Bronchial epithelial cell (primary cell): ENCODE data around the gene STT3B. TPM values are rescaled to one million over a fixed set of nuclear protein-coding genes. Genes with fewer than 3 reads are reported as not detected.

ENCODE experiments used
- DNase-seq: peaks from one replicate; pipeline ENCODE4 v3.0.0-alpha.2; 2010; ENCODE audit warnings: low read depth
- FAIRE-seq: peaks from 2 replicates; lab custom pipeline; 2011; peaks lifted over from hg19 to GRCh38; lab: Jason Lieb, UNC
- H3K27me3 ChIP-seq: 2 replicates; pipeline ENCODE4 v1.5.1; 2011; ENCODE audit warnings: low read length; ENCODE audit not compliant: control insufficient read depth, insufficient read depth
- H3K36me3 ChIP-seq: 2 replicates; pipeline ENCODE4 v1.5.1; 2011; ENCODE audit warnings: low read length; ENCODE audit not compliant: control insufficient read depth, insufficient read depth
- H3K4me3 ChIP-seq: 2 replicates; pipeline ENCODE4 v1.5.1; 2011; ENCODE audit warnings: mild to moderate bottlenecking, low read depth, low read length, control low read depth
- total RNA-seq: library from RNA; depleted of rRNA; stranded (reverse); fragments of >200 nt; gene quantifications from 2 replicates; pipeline ENCODE4 v1.2.1, GENCODE V29; 2014
- TF ChIP-seq, protein P1 (sequence below): IDR thresholded peaks from 2 replicates; pipeline ENCODE4 v1.5.1; 2011; ENCODE audit warnings: mild to moderate bottlenecking, moderate library complexity, low read length, control low read depth, inconsistent platforms; ENCODE audit not compliant: insufficient read depth, severe bottlenecking

STT3B gene
- total RNA-seq, 1 donor from 2014 or later: 343 TPM

DNA sequence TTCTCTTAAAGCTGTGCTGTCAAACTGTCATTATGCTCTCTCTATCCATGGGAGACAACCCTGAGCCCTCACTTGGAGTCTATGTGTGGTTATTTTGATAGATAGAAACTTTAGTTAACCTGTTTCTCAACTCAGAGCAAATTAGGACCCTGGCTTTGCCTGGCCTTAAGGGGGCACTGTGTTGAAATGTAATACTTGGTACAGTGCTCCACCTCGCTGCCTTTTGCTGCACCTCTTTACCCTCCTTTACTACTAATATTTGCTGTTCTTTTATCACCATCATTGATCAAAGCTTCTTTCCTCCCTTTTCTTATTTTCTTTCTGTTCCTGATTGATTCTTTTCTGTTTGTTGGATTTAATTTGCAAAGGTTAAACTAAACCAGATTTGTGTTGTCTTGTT, 34.3 kb downstream of the STT3B start:
- Histone ChIP-seq H3K27me3 (no peaks in the 10 kb centered on the region), H3K4me3 (no peak overlapping the region), H3K36me3 (no peaks in the 10 kb centered on the region)
- FAIRE-seq: no peak
- DNase-seq: no peak
- TF ChIP-seq, protein P1, sequence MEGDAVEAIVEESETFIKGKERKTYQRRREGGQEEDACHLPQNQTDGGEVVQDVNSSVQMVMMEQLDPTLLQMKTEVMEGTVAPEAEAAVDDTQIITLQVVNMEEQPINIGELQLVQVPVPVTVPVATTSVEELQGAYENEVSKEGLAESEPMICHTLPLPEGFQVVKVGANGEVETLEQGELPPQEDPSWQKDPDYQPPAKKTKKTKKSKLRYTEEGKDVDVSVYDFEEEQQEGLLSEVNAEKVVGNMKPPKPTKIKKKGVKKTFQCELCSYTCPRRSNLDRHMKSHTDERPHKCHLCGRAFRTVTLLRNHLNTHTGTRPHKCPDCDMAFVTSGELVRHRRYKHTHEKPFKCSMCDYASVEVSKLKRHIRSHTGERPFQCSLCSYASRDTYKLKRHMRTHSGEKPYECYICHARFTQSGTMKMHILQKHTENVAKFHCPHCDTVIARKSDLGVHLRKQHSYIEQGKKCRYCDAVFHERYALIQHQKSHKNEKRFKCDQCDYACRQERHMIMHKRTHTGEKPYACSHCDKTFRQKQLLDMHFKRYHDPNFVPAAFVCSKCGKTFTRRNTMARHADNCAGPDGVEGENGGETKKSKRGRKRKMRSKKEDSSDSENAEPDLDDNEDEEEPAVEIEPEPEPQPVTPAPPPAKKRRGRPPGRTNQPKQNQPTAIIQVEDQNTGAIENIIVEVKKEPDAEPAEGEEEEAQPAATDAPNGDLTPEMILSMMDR: peak; percentile 29

GRCh38 chr3:31568649-31569048, 35.9 kb downstream of the STT3B start:
- DNase-seq: no peak
- H3K4me3 ChIP-seq: no peak overlapping the region
- TF ChIP-seq, protein P1: no peak
- no peaks in the 10 kb centered on the region for H3K27me3 ChIP-seq
- H3K36me3 ChIP-seq: no peaks in the 10 kb centered on the region
- FAIRE-seq: no peak

- Histone ChIP-seq H3K4me3 (no peak overlapping the region), H3K36me3 (no peaks in the 10 kb centered on the region), H3K27me3 (no peaks in the 10 kb centered on the region)
- FAIRE-seq (no peak), DNase-seq (no peak)
- TF ChIP-seq, protein P1: no peak
These were observed 38.6 kb downstream of the STT3B start for GRCh38 chr3:31571325-31571724.

DNA sequence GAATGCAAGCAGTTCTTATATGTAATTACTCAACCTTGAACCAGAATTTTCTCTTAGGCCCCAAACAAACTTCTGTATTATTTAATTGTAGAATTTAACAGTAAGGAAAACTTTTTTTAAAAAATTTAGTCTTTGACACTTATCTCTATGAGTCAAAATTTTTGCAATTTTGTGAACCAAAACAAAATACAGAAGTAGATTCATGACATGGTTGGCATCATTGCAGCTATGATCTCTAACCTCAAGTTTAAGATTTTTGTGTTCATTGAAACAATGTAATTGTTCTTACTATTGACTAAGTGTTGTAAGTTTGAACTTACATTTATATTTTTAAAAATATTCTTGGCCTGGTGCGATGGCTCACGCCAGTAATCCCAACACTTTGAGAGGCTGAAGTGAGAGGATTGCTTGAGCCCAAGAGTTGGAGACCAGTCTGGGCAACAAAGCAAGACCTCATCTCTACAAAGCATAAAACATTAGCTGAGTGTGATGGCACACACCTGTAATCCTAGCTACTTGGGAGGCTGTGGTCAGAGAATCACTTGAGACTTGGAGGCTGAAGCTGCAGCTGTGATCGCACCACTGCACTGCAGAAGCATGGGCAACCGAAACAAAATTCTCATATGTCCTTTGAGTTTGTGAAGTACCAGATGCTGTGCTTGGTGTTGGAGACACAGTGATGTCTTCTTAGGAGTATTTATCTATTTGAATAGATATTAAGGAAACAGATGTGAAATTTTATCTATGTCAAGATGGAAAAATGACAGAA, 39.7 kb downstream of the STT3B start:
- no peaks in the 10 kb centered on the region for H3K36me3 ChIP-seq
- FAIRE-seq: no peak
- DNase-seq: no peak

DNA sequence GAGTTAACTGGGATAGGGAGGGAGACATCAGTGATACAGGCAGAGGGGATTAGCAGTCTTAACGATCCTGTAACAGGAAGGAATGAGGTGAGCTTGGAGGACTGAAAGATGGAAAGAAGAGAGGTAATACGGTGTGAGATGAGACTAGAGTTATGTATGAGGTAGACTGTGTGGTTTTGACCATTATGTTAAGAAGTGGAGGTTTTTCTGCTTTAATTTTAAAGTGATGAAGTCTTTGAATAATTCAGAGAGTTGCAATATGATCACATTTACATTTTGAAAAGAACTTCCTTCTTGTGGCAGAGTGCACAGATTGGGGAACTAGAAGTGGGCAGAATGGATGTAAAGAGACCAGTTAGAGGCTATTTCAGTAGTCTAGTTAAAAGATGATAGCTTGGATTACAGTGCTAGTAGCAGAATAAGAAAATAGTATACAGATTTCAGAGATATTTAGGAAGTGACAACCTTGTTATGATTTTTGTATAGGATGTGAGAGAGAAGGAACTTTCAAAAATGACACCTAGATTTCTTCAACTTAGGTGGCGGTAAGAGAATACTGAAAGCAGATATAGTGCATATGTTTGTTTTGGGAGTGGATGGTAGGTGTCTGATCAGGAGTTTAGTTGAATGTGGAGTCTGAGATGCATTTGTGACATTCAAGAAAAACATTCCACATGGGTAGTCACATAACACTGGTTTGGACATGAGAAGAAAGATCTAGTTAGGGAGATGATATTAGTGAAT, 40.5 kb downstream of the STT3B start:
- no peak for DNase-seq
- H3K4me3 ChIP-seq: no peak overlapping the region
- H3K27me3 ChIP-seq: no peaks in the 10 kb centered on the region
- FAIRE-seq: no peak
- TF ChIP-seq, protein P1: no peak
- no peaks in the 10 kb centered on the region for H3K36me3 ChIP-seq

More for the DNA sequence above, 39.7 kb downstream of the STT3B start:
- no peak overlapping the region for H3K4me3 ChIP-seq
- TF ChIP-seq, protein P1: no peak
- no peaks in the 10 kb centered on the region for H3K27me3 ChIP-seq
